K562 (cell line): ENCODE measurements around the gene CTNNB1. TPM values are rescaled to one million over a fixed set of nuclear protein-coding genes. Genes with fewer than 3 reads are reported as not detected.

Source experiments
- ATAC-seq: fragments of 200-7000 bp; cut with Tn5 transposase; 3 replicates; pipeline ENCODE4 v1.9.1; 2020; ENCODE audit warnings: moderate library complexity
- BruUV-seq: library from RNA; stranded (reverse); fragments of 400-500 nt; replicated peaks from 2 replicates; lab custom pipeline; 2021; lab: Mats Ljungman, UMichigan
- CTCF ChIA-PET: fragments of 300-600 bp; formaldehyde crosslinking; extraction: SDS; loops from one replicate; lab custom pipeline; 2021; ENCODE audit warnings: low intra/inter-chr PET ratio; lab: Yijun Ruan, JAX
- POLR2A ChIA-PET: fragments of 300-600, 350-650 bp; sonication (Branson Sonifier 250); formaldehyde crosslinking; extraction: SDS; loops from one replicate; lab custom pipeline; 2021; ENCODE audit warnings: antibody characterized with exemption, inconsistent platforms; lab: Yijun Ruan, JAX
- DNase-seq, 4 experiments: peaks; one replicate each; pipeline versions ENCODE4 v3.0.0 to v3.0.0-alpha.2; 2011 to 2018; ENCODE audit warnings: low spot score in 3 of 4, mixed read lengths in 3 of 4; ENCODE audit errors: extremely low read depth in 1 of 4
- FAIRE-seq: peaks from 2 replicates; lab custom pipeline; 2011; peaks lifted over from hg19 to GRCh38; lab: Jason Lieb, UNC
- H2AFZ ChIP-seq: 2 replicates; pipeline ENCODE4 v1.6.0; 2011; ENCODE audit warnings: low read depth, low read length, control low read depth, inconsistent platforms
- H3K27ac ChIP-seq: fragments of 200-600 bp; 3 replicates; pipeline ENCODE4 v1.8.0; 2011; ENCODE audit warnings: low read depth, mild to moderate bottlenecking, control low read depth, inconsistent platforms, low read length, moderate library complexity, mixed read lengths; ENCODE audit errors: extremely low read depth
- H3K27me3 ChIP-seq, 2 experiments: fragments of 300-600 bp in 1 of 2; 2 replicates in 1 of 2; 3 replicates in 1 of 2; pipeline versions ENCODE4 v1.6.0 to v1.8.0; 2011; ENCODE audit warnings: inconsistent platforms in 2 of 2, low read length in 2 of 2, mild to moderate bottlenecking in 1 of 2, mixed read lengths in 1 of 2, moderate library complexity in 1 of 2; ENCODE audit not compliant: control insufficient read depth in 2 of 2, insufficient read depth in 2 of 2
- H3K36me3 ChIP-seq: fragments of 300-600 bp; 3 replicates; pipeline ENCODE4 v1.8.0; 2011; ENCODE audit warnings: mild to moderate bottlenecking, low read length, inconsistent platforms; ENCODE audit not compliant: control insufficient read depth, insufficient read depth
- H3K4me1 ChIP-seq, 2 experiments: fragments of 200-600 bp in 1 of 2; replicated peaks in 1 of 2; 2 replicates in 1 of 2; 3 replicates in 1 of 2; pipeline versions ENCODE4 v1.5.1 to v1.8.0; 2011; ENCODE audit warnings: inconsistent platforms in 2 of 2, low read length in 2 of 2, mild to moderate bottlenecking in 1 of 2, mixed read lengths in 1 of 2, moderate library complexity in 1 of 2; ENCODE audit not compliant: control insufficient read depth in 2 of 2, insufficient read depth in 2 of 2
- H3K4me2 ChIP-seq: 2 replicates; pipeline ENCODE4 v1.6.1; 2011; ENCODE audit warnings: low read length, control low read depth, inconsistent platforms, mixed read lengths; ENCODE audit not compliant: insufficient read depth
- H3K4me3 ChIP-seq: fragments of 200-600 bp; sonication (generic), shearing (Covaris generic); 2 replicates; pipeline ENCODE4 v1.5.1; 2016; ENCODE audit warnings: control low read depth, inconsistent platforms
- H3K79me2 ChIP-seq: fragments of 200-600 bp; 3 replicates; pipeline ENCODE4 v1.8.0; 2011; ENCODE audit warnings: low read length, inconsistent platforms; ENCODE audit not compliant: control insufficient read depth, insufficient read depth
- H3K9ac ChIP-seq, 2 experiments: 2 replicates each; pipeline versions ENCODE4 v1.6.0 to v1.6.1; 2011; ENCODE audit warnings: low read depth in 2 of 2, low read length in 2 of 2, control low read depth in 1 of 2, inconsistent platforms in 1 of 2, mild to moderate bottlenecking in 1 of 2, mixed read lengths in 1 of 2; ENCODE audit not compliant: insufficient read depth in 1 of 2
- H3K9me1 ChIP-seq: one replicate; pipeline ENCODE4 v1.6.0; 2011; ENCODE audit warnings: inconsistent platforms, mild to moderate bottlenecking, low read length, moderate library complexity; ENCODE audit not compliant: control insufficient read depth, insufficient read depth
- H3K9me3 ChIP-seq: replicated peaks from 2 replicates; pipeline ENCODE4 v1.5.1; 2011; ENCODE audit warnings: low read depth, low read length, inconsistent platforms; ENCODE audit not compliant: control insufficient read depth, insufficient read depth
- H4K20me1 ChIP-seq: replicated peaks from 2 replicates; pipeline ENCODE4 v1.6.1; 2011; ENCODE audit warnings: low read length, inconsistent platforms, mixed read lengths; ENCODE audit not compliant: control insufficient read depth, insufficient read depth
- BMI1 ChIP-seq: fragments of 150-350 bp; IDR thresholded peaks from 2 replicates; pipeline ENCODE4 v1.6.1; 2014; ENCODE audit warnings: low read length
- CBX2 ChIP-seq: fragments of 200-600 bp; sonication (generic); IDR thresholded peaks from one replicate; pipeline ENCODE4 v1.6.1; 2012; ENCODE audit warnings: mild to moderate bottlenecking, low read length, inconsistent platforms; ENCODE audit not compliant: insufficient read depth, poor library complexity, severe bottlenecking
- CBX8 ChIP-seq: fragments of 200-600 bp; sonication (generic); IDR thresholded peaks from 2 replicates; pipeline ENCODE4 v1.6.1; 2012; ENCODE audit warnings: borderline replicate concordance, mixed run types, low read depth, mild to moderate bottlenecking, moderate library complexity, mixed read lengths, low read length, control low read depth, inconsistent platforms; ENCODE audit not compliant: poor library complexity, severe bottlenecking; ENCODE audit errors: extremely low read depth
- CREB1 ChIP-seq, 2 experiments: sonication (generic) in 1 of 2; formaldehyde crosslinking in 1 of 2; IDR thresholded peaks; 2 replicates each; pipeline versions ENCODE4 v1.6.1 to v1.8.0; 2012 to 2022; ENCODE audit warnings: inconsistent platforms in 1 of 2, mild to moderate bottlenecking in 1 of 2, missing genetic modification reagents in 1 of 2, moderate library complexity in 1 of 2
- CSDE1 ChIP-seq, 2 experiments: fragments of 450-650 bp; IDR thresholded peaks; 2 replicates each; pipeline ENCODE4 v1.6.1; 2016; ENCODE audit warnings: mild to moderate bottlenecking in 1 of 2
- CXXC5 ChIP-seq: fragments of 250-450 bp; sonication (Bioruptor Pico); IDR thresholded peaks from 2 replicates; pipeline ENCODE4 v1.8.0; 2022; ENCODE audit warnings: inconsistent platforms, mild to moderate bottlenecking, moderate library complexity
- ILF3 ChIP-seq: fragments of 450-650 bp; IDR thresholded peaks from 2 replicates; pipeline ENCODE4 v1.6.1; 2018; ENCODE audit warnings: antibody characterized with exemption, mild to moderate bottlenecking, moderate library complexity, borderline replicate concordance
- RNF2 ChIP-seq: sonication (generic); IDR thresholded peaks from 2 replicates; pipeline ENCODE4 v1.6.1; 2016
- ZFP36 ChIP-seq: fragments of 150-350 bp; IDR thresholded peaks from 2 replicates; pipeline ENCODE4 v1.6.1; 2018; ENCODE audit warnings: low read length, low read depth; ENCODE audit not compliant: partially characterized antibody
- WGBS: fragments of 100-300 bp; shearing (Covaris generic); methylation state at CpG from one replicate; pipeline ENCODE4 v1.1.6; 2016; ENCODE audit warnings: low coverage, mixed read lengths; ENCODE audit not compliant: insufficient coverage; ENCODE audit errors: missing lambda C conversion rate; 5-methylcytosine and 5-hydroxymethylcytosine counted together
- in situ Hi-C: fragments of 300-500 bp; cut with MboI; formaldehyde crosslinking; loops from 4 replicates; pipeline ENCODE4 v1.15.0; 2018; ENCODE audit warnings: inconsistent platforms, mixed read lengths
- intact Hi-C: fragments of 100-400 bp; cut with micrococcal nuclease; formaldehyde crosslinking; loops from 2 replicates; pipeline ENCODE4 v1.14.2; 2022
- polyA plus RNA-seq, 8 experiments: library from polyadenylated mRNA; depleted of rRNA in 4 of 8; stranded (reverse) in 5 of 8; unstranded in 3 of 8; fragments of >200 nt; fragmentation: Nextera tagmentation in 2 of 8; fragmentation: Illumina TruSeq in 1 of 8; extraction: Ambion mirVana in 2 of 8; extraction: Trizol in 1 of 8; gene quantifications; 2 replicates each; pipeline versions ENCODE4 v1.2.1 to v1.2.3, GENCODE V29; 2011 to 2014; ENCODE audit warnings: inconsistent platforms in 1 of 8, missing spikeins in 1 of 8
- total RNA-seq, 7 experiments: library from RNA; depleted of rRNA in 6 of 7; stranded (reverse); fragments of >200 nt in 6 of 7; fragmentation: Illumina TruSeq in 2 of 7; extraction: Trizol in 2 of 7; gene quantifications; 2 replicates each; pipeline versions ENCODE4 v1.2.1 to v1.2.3, GENCODE V29; 2011 to 2021; ENCODE audit warnings: low replicate concordance in 1 of 7

The CTNNB1 gene
- total and polyA plus RNA-seq, 9 of the 15 experiments (the other 6 are each of a cell fraction or from before 2014, with no cell fraction given), result 44.3 to 193 (median 154) TPM

DNA sequence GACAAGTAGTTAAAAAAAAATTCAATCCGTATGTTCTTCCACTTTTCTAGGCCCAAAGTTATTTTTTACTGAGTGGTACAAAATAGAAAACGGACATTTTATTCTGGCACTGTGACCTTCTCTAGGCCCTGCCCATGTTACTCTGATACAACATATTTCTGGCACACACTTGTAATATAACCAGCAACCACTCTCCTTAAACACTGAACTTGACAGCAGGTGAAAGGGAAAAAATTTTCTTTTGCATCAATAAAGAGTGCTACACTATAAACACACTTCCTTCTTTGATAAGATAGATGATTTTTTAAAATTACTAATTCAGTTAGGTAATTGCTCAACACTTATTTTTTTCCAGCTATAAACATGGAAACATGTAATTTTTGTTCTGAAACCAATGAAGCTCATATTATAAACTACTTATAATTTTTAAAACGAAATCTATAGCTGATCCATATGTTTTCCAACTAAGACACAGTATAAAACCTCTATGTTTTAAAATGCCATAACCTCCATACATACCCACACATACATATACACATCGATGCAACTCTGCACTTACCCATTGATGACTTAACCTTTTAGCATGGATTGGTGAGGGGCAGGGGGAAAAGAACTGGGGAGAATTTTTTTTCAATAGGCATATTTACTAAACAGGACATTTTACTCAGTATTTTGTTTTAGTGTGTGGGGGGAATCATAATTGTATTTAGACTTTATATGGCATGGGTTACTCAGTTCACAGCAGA is 5.3 kb upstream of the CTNNB1 start (continued):
- TF ChIP-seq CBX8 (peak; percentile 90), CSDE1 (IDR thresholded peaks at IDR 0.05) (no peak)

DNA sequence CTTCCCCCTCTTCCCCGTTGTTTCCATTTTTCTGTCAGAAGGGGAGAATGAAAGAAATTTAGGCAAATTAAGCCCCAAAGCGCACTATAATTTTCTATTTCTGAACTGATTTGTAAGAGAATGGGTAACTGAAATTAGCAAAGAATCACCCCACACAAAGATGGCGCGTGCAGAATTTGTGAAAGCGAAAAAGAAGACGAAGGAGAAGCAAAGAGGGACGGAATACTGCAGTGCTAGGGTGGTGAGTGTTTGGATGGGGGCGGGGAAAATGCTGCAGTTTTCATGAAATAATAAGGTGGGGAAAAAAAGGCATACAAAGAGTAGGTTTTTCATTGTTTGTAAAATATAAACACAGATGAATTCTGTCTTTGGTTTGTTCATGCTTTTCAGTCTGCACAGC is 4.6 kb upstream of the CTNNB1 start:
- peaks cover 15 to 36% of the 10 kb centered on the region in 2 experiments; a peak in 4 of 5 replicates for H3K27me3 ChIP-seq
- no peaks in the 10 kb centered on the region for H4K20me1 ChIP-seq
- no peaks in the 10 kb centered on the region for H3K36me3 ChIP-seq
- DNase-seq (no peak), FAIRE-seq (no peak), ATAC-seq (no peak)
- BruUV-seq, result no TSS peak
- H3K9me1 ChIP-seq, result no peaks in the 10 kb centered on the region
- intact Hi-C loops, result loop anchor here (5.0 kb wide), 1 partner anchor 77 kb away; no protein-coding TSS in a partner anchor
- H3K4me2 ChIP-seq, result no peak overlapping the region
- in situ Hi-C loops, result no loop called here
- 13% methylated on average over 8 of the region's 8 CpGs for WGBS
- H2AFZ ChIP-seq, result peak overlapping the region; percentile 7; the same call in 1 of the 2 replicates
- H3K27ac ChIP-seq, result no peak overlapping the region
- CTCF ChIA-PET, result no interaction called here
- H3K9me3 ChIP-seq, result no peaks in the 10 kb centered on the region
- H3K4me1 ChIP-seq, result peaks cover 3 to 9% of the 10 kb centered on the region in 2 experiments; a peak in 3 of 5 replicates
- H3K79me2 ChIP-seq, result peaks cover 4% of the 10 kb centered on the region; the same call in 2 of the 3 replicates
- no peak overlapping the region for H3K9ac ChIP-seq
- TF ChIP-seq ZFP36 (peak; percentile 21), RNF2 (peak; percentile 18), BMI1 (peak; percentile 71; the same call in 1 of the 2 replicates), CBX2 (peak; percentile 1), CBX8 (peak; percentile 34), CREB1 (IDR thresholded peaks at IDR 0.05) (no peak), CREB1 (CRISPR knock-in tag; IDR thresholded peaks at IDR 0.05) (no peak), ILF3 (no peak), CXXC5 (CRISPR knock-in tag) (no peak)
- POLR2A ChIA-PET, result interaction anchor here (0.6 to 1.0 kb wide), 5 partner anchors 8 to 41 kb away, joined by 3 to 4 read pairs (median 3); no protein-coding TSS in a partner anchor
- no peak overlapping the region for H3K4me3 ChIP-seq
